GM10248 (cell line): ENCODE results near the gene ATMIN.
A peak's percentile ranks its signal among the peaks of the same experiment; 100 is the strongest.

ENCODE experiments used
- CTCF ChIA-PET: fragments of 300-600 bp; sonication (Branson Sonifier 250); formaldehyde crosslinking; extraction: SDS; loops from one replicate; lab custom pipeline; 2021; ENCODE audit warnings: antibody characterized with exemption; lab: Yijun Ruan, JAX
- POLR2A ChIA-PET: fragments of 350-650 bp; sonication (Branson Sonifier 250); formaldehyde crosslinking; extraction: SDS; loops from one replicate; lab custom pipeline; 2020; ENCODE audit warnings: antibody characterized with exemption; lab: Yijun Ruan, JAX
- DNase-seq: peaks from one replicate; pipeline ENCODE4 v3.0.0; 2012; ENCODE audit errors: extremely low spot score
- TF ChIP-seq, protein P1 (sequence below): IDR thresholded peaks from 2 replicates; pipeline ENCODE4 v1.5.1; 2012; ENCODE audit warnings: mild to moderate bottlenecking, low read depth; ENCODE audit errors: extremely low read depth, missing control alignments, control extremely low read depth

The ATMIN gene

DNA sequence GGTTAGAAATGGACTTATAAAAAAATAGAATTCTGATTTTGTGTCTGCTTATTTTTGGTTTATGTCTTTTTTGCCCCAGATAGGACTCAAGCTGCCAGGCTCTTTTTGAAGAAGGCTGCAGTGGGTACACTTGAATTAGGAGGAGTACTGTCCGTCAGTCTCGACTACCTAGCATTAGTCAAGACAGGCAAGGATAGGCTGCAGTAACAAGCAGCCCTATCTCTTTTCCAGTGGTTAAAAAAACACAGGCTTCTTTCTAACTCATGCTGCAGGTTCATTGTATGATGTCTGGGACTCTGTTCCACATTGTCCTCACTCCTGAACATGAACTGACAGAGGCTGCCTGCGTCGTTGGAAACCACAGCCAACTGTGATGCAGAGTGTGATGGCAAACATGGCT, 33.4 kb downstream of the ATMIN start:
- DNase-seq, result no peak
- ChIA-PET POLR2A (no interaction called here), CTCF (no interaction called here)
- TF ChIP-seq, protein P1, sequence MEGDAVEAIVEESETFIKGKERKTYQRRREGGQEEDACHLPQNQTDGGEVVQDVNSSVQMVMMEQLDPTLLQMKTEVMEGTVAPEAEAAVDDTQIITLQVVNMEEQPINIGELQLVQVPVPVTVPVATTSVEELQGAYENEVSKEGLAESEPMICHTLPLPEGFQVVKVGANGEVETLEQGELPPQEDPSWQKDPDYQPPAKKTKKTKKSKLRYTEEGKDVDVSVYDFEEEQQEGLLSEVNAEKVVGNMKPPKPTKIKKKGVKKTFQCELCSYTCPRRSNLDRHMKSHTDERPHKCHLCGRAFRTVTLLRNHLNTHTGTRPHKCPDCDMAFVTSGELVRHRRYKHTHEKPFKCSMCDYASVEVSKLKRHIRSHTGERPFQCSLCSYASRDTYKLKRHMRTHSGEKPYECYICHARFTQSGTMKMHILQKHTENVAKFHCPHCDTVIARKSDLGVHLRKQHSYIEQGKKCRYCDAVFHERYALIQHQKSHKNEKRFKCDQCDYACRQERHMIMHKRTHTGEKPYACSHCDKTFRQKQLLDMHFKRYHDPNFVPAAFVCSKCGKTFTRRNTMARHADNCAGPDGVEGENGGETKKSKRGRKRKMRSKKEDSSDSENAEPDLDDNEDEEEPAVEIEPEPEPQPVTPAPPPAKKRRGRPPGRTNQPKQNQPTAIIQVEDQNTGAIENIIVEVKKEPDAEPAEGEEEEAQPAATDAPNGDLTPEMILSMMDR, result no peak

DNA sequence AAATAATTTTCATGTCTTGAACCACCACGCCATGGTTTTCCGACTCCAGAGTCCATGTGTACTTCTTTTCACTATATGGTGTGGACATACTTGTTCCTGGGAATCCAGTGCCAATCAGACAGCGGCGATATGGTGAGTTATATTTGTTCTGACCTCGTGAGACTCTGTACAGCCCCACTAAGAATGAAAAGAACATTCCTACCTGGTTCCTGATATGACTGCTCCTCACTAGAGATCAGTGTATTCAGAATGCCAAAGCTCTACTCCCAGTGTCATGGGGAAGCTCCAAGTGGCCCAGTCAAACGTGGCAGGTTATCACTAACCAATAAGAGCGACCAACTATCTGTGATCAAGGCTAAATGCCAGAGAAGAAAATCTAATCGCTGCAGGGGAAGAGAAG, 35.3 kb downstream of the ATMIN start:
- CTCF ChIA-PET, result interaction anchor here (1.3 to 5.0 kb wide), 2 partner anchors 35 to 97 kb away, joined by 3 to 33 read pairs; partner anchors contain the start of gene ATMIN
- POLR2A ChIA-PET, result no interaction called here
- DNase-seq, result no peak
- TF ChIP-seq, protein P1, result no peak

DNA sequence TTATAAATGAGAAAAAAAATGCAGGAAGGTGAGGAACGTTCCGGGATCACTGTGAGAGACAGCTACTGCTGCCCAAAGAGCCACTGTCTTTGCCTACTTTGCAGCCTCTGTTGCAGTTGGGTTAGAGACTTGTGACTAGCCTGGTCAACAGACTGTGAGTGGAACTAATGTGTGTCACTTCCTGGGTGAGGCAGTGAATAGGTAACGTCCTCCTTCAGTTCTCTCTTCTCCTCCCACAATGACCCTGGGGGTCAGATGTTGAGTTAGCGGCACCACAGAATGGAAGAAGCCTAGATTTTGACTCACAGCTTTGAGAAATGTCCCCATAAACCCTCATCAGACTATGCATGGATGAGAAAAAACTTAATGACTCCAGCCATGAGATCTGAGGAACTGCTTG, 36.2 kb downstream of the ATMIN start:
- ChIA-PET POLR2A (no interaction called here), CTCF (interaction anchor here (1.3 to 5.0 kb wide), 2 partner anchors 36 to 98 kb away, joined by 3 to 33 read pairs; partner anchors contain the start of gene ATMIN)
- no peak for DNase-seq
- TF ChIP-seq, protein P1, result no peak

DNA sequence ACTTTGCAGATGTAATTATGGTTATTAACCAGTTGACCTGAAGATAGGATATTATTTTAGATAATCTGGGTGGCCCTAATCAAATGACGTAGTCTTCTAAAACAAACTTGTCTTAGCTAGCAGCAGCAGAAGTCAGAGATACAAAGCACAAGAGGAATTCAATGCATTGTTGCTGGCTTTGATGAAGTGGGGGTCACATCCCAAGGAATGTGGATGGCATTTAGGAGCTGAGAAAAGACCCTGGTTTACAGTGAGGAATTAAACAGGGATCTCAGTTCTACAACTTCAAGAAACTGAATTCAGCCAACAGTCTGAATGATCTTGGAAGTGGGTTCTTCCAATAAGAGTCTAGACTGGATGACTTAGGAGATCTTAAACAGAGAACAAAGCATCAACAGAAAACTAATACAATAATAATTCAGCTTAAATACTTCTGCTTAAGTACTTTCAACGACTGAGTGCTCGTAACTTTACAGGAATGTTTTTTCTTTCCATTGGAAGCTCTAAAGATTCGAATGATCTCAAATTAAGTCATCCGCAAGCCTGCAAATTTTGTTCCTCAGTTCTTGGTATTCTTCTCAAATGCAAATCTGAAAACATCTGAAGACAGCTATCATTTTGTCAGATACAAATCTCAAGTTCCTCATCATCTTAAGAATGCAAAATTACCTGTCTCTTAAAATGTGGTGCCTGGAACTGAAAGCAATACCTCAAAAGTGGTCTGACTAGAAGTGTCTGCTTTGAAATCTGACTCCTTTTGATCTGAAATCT, 38.1 kb downstream of the ATMIN start:
- TF ChIP-seq, protein P1, result no peak
- ChIA-PET POLR2A (no interaction called here), CTCF (interaction anchor here (0.7 to 5.0 kb wide), 3 partner anchors 38 to 100 kb away, joined by 3 to 33 read pairs (median 3); partner anchors contain the start of gene ATMIN)
- DNase-seq, result no peak

DNA sequence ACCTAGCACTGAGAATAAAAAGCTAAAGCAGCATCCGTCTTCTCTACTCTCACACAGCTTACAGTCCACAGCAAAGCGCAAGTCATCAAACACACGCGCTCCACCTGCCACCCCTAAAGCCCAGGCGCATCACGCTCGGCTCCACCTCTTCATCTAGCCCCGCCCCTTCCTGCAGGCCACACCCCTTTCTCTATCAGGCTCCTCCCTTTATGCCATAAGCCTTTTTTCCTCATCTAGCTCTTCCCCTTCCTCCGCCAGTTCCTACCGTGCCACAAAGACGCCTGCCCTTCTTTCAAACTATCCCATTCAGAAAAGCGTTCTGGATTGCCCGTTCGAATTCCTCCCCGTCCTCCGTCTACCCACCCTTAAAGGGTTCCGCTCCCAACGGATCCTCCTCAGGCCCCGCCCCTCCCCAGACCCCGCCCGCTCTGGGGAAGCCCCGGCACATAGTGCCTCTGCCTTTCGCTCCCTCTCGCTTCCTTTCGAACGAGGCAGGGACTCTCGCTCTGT, 41.0 kb downstream of the ATMIN start:
- CTCF ChIA-PET, result interaction anchor here (1.6 to 3.7 kb wide), 4 partner anchors 10 to 46 kb away, joined by 4 to 24 read pairs (median 5); partner anchors contain the start of gene ATMIN
- TF ChIP-seq, protein P1, result no peak
- POLR2A ChIA-PET, result interaction anchor here (1.5 kb wide), 1 partner anchor 70 kb away, joined by 3 read pairs; the partner anchor contains the start of genes CENPN and CMC2
- peak; percentile 88 for DNase-seq

DNA sequence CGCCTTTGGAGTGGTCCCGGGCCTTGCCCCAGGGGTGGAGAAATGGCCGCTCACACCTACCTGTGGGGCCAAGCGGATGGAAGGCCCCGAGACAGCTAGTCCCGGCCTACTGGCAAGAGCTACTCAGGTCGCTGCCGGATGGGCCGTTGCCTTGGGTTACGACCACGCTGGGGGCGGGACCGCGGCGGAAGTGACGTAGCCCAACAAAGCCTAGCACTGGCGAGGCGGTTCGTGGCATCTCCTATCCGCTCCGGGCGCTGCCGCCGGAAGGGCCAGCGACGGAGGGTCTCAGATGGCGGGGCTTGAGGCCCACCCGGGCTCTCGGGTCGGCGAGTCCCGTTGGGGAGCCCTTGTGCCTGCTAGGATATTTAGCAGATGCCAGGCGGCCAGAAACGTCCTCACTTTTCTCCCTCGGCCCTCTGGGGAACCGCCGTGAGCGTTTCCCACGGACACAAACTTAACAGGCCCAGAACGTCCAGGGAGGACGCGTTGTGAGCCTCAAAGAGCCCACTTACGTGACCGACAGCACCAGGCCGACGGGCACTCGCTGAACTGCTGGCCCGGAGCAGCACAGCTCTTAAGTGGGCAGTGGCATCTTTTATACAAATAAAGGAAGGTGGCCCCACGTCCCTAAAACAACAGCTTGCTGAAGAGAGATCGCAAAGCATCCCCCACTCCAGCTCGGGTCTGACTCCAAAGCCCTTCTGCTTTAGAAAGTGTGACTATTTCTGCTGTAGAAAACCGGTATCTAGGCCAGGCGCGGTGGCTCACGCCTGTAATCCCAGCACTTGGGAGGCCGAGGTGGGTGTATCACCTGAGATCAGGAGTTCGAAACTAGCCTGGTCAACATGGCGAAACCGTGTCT, 41.7 kb downstream of the ATMIN start, which contains the start of gene C16orf46:
TSS of gene C16orf46 (minus strand) at position 163 of the 865 bp plus-strand sequence. CDS start 13,283 bp downstream, outside the sequence.
- DNase-seq, result peak; percentile 98
- ChIA-PET POLR2A (interaction anchor here (1.5 kb wide), 1 partner anchor 70 kb away, joined by 3 read pairs; the partner anchor contains the start of genes CENPN and CMC2), CTCF (interaction anchor here (1.0 to 3.7 kb wide), 5 partner anchors 11 to 47 kb away, joined by 3 to 24 read pairs (median 5); partner anchors contain the start of gene ATMIN)
- TF ChIP-seq, protein P1, result no peak
